Thyroid gland (tissue), 4 donors: ENCODE results near the gene KCNMA1.

ENCODE experiments used
- CTCF ChIP-seq, 6 experiments: fragments of 200-600 bp in 3 of 6; fragments of 450-650 bp in 3 of 6; sonication (generic) in 3 of 6; IDR thresholded peaks; one replicate each; pipeline ENCODE4 v1.5.1; 2016 to 2019; ENCODE audit warnings: antibody characterized with exemption in 6 of 6, mild to moderate bottlenecking in 2 of 6, inconsistent platforms in 1 of 6, moderate library complexity in 1 of 6
- POLR2A ChIP-seq, 2 donors: fragments of 450-650 bp; IDR thresholded peaks; one replicate each; pipeline ENCODE4 v1.6.1; 2017; ENCODE audit warnings: antibody characterized with exemption in 2 of 2, mild to moderate bottlenecking in 2 of 2, moderate library complexity in 1 of 2

GRCh38 chr10:77514870-77515269 is 122.7 kb downstream of the KCNMA1 start:
- TF ChIP-seq POLR2A (IDR thresholded peaks at IDR 0.05) (no peak), CTCF (IDR thresholded peaks at IDR 0.05) (no peak)
